ENCODE data around the gene VDR. TPM values are rescaled to one million over a fixed set of nuclear protein-coding genes. Genes with fewer than 3 reads are reported as not detected.

VDR gene
- total RNA-seq, 4 donors from 2014 or later: 1.9 to 6.0 (median 3.6) TPM

DNA sequence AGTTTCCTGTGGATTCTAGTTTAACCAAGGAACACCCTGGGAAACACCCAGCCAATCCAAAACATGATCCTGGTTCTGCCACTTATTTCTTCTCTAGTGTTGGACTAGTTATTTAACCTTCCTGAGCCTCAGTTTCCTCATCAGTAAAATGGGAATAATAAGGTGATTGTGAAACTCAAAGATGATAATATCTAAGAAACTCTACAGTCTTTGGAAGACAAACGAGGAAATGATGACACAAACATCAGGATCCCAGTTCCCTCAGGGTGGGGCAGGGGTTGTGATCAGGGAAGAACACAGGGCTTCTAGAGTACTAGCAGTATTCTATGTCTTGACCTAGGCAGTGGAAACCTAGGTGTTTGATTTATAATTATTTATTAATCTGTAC, 40.5 kb upstream of the VDR start:
- TF ChIP-seq, protein P1, sequence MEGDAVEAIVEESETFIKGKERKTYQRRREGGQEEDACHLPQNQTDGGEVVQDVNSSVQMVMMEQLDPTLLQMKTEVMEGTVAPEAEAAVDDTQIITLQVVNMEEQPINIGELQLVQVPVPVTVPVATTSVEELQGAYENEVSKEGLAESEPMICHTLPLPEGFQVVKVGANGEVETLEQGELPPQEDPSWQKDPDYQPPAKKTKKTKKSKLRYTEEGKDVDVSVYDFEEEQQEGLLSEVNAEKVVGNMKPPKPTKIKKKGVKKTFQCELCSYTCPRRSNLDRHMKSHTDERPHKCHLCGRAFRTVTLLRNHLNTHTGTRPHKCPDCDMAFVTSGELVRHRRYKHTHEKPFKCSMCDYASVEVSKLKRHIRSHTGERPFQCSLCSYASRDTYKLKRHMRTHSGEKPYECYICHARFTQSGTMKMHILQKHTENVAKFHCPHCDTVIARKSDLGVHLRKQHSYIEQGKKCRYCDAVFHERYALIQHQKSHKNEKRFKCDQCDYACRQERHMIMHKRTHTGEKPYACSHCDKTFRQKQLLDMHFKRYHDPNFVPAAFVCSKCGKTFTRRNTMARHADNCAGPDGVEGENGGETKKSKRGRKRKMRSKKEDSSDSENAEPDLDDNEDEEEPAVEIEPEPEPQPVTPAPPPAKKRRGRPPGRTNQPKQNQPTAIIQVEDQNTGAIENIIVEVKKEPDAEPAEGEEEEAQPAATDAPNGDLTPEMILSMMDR (IDR thresholded peaks at IDR 0.05; ENCODE audit: low read depth): no peak

DNA sequence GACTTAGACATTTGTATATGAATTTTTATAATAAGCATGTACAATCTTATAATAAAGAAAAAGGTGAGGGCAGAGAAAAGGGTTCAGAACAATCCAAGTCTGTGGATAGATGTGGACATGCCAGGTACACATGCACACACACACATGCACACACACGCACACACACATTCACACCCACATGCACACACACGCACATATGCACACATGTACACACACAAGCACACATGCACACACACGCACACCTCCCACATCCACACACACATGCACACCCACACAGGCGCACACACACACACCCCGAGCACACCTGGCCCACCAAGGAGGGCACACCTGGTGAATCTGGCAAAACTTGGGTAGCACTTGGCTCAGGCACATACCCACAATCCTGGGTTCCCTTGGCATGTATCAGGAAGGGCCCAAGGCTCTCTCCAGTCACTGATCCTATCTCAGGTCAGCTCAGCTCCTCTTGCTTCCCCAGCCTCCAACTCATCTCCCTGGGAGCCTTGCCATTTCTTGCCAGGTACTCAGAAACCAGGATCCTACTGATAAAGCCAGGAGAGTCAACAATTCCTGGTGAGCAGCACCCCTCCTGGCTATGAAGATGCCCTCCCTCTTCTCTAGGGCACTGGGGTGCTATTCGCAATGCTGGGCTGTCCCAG, 40.0 kb upstream of the VDR start:
- TF ChIP-seq, protein P1 (IDR thresholded peaks at IDR 0.05; ENCODE audit: low read depth): no peak

DNA sequence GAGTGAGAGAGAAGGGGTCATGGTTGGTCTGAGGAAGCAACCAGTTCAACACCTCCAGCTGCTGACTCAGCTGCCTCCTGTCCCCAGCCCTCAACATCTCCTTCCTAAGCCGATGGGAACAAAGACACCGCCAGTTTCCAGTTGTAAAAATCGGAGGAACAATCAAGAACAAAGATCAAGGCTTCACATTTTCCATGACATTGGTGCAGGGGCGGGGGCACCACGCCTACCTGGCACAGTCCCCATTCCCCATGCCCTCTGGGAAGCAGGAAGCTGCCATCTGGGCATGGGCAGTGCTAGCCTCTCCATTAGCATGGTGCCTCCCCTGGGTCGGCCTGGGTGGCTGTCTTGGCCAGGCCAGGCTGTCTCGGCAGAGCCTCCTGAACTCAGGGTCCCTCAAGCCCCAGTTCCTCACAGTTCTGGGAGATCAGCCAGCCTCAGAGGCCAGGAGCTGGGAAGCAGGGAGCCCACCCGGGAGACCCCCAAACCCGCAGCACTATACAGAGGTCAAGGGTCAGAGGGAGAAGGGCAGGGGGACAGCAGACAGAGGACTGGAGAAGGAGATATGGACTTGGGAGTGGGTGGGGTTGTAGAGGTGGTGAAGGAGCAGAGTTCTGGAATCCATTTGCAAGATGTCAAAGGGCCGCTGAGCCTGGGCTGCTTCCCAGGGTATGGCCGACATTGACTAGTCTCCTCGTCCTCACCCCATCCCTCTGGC, 39.0 kb upstream of the VDR start:
- TF ChIP-seq, protein P1 (IDR thresholded peaks at IDR 0.05; ENCODE audit: low read depth): no peak

DNA sequence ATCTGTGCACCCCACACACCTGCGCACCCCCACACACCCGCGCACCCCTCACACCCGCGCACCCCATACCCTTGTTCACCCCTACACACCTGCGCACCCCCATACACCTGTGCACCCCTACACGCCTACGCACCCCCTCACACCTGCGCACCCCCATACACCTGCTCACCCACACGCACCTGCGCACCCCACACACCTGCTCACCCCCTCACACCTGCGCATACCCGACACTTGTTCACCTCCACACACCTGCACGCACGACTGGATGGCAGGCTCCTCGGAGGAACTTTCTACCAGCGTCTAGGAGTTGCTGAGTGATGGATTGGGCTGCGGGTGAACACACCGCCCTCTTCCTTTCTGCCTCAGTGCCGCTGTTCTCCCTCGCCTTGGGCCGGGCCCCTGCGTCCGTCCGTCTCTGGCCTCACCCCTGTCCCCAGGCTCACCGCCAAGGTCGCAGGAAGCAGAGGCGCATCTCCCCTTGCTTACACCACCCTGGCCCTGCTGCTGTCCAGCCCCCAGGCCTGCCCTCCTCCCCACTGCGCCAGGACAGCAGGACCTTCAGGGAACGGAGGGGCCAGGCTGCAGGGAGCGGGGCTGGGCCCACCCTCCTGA, 37.9 kb upstream of the VDR start:
- TF ChIP-seq, protein P1 (IDR thresholded peaks at IDR 0.05; ENCODE audit: low read depth): no peak

DNA sequence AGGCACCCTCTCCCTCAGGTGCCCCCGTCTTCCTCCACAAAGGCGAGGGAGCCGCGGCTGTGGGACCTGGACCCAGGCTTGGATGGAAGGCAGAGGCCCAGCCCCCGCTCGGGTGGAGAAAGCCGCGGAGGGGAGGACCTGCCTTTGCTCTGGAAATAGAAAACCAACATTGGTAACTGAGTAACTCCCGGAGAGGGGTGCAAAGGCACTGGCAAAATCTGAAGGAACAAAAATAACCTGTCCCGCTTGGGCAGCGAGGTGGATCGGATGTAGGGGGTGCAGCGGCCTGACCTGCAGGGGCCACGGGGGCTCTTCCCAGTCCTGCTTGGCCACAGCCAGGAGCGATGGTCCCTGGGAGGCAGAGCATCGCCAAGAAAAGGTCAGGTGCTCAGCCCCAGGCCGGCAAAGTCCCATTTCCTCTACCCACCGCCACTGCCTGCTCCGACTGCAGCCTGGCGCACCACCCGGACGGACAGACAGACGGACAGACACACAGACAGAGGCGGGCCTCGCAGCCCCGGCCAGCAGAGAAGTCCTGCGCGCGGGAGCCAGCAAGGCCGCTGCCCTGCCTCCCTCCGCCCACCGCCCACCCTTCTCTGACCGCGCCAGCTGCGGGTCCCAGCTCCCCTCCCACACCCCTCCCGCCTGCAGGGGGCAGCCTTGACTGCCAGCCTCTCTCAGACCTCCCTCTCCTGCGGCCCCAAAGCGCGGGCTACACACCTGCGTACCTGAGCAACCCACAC, 37.2 kb upstream of the VDR start:
- TF ChIP-seq, protein P1 (IDR thresholded peaks at IDR 0.05; ENCODE audit: low read depth): no peak

DNA sequence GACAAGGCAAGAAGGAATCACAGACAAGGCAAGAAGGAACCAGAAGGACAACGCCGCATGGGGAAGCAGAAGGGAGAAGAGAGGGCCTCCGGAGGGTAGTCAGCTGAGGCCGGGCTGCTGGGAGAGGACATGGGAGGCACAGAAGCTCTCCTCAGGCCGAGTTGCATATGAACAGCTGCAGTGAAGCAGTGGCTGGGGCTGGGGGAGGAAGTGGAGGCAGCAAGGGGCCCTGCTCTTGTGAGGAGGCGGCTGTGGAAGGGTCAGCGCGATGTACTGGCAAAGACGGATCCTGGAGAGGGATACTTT, 36.6 kb upstream of the VDR start:
- TF ChIP-seq, protein P1 (IDR thresholded peaks at IDR 0.05; ENCODE audit: low read depth): no peak
